ENCODE results near the gene HEXB. TPM values are rescaled to one million over a fixed set of nuclear protein-coding genes. Genes with fewer than 3 reads are reported as not detected.
A peak's percentile ranks its signal among the peaks of the same experiment; 100 is the strongest.

Gene HEXB
- total and polyA plus RNA-seq, 9 of the 15 experiments (the other 6 are each of a cell fraction or from before 2014, with no cell fraction given): 22.9 to 158 (median 108) TPM

DNA sequence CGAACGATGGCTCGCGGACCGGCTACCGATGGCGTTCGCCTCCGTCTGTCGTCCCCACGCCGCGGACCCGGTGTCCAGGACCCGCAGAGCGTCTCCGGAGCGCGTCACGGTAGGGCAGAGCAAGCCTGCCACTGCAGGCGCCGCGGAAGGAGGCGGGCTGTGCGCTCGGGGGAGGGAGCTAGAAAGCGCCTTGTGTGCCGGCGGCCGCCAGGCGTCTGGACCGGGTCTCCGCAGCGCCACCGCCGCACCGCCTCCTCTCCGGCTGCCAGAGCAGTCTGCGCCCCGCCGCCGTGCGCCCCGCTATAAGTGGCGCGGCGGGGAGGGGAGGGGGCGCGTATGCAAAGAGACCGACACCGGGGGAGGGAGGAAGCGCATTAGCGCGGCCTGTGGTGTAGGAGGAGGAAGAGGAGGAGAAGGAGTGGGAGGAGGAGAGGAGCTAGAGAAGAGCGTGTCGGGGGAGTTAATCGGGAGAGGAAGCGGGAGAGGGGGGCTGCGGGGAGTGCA is 44.5 kb upstream of the HEXB start, which contains the start of gene ENC1 (continued):
- TF ChIP-seq, protein P1, sequence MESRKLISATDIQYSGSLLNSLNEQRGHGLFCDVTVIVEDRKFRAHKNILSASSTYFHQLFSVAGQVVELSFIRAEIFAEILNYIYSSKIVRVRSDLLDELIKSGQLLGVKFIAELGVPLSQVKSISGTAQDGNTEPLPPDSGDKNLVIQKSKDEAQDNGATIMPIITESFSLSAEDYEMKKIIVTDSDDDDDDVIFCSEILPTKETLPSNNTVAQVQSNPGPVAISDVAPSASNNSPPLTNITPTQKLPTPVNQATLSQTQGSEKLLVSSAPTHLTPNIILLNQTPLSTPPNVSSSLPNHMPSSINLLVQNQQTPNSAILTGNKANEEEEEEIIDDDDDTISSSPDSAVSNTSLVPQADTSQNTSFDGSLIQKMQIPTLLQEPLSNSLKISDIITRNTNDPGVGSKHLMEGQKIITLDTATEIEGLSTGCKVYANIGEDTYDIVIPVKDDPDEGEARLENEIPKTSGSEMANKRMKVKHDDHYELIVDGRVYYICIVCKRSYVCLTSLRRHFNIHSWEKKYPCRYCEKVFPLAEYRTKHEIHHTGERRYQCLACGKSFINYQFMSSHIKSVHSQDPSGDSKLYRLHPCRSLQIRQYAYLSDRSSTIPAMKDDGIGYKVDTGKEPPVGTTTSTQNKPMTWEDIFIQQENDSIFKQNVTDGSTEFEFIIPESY (CRISPR knock-in tag; IDR thresholded peaks at IDR 0.05): peak; percentile 72
- TF ChIP-seq BCOR (IDR thresholded peaks at IDR 0.05): peak; percentile 35; the same call in 1 of the 2 replicates
- no peak for TF ChIP-seq ASH1L (IDR thresholded peaks at IDR 0.05; ENCODE audit: borderline replicate concordance, low read depth, partially characterized antibody)
- peak; percentile 23; the same call in 1 of the 2 replicates for TF ChIP-seq MYNN (IDR thresholded peaks at IDR 0.05)
- TF ChIP-seq MYNN (CRISPR knock-in tag; IDR thresholded peaks at IDR 0.05): no peak
- TF ChIP-seq ZNF12 (CRISPR knock-in tag; IDR thresholded peaks at IDR 0.05): no peak
- TF ChIP-seq DMBX1 (CRISPR knock-in tag; IDR thresholded peaks at IDR 0.05; ENCODE audit: borderline replicate concordance): no peak
- TF ChIP-seq ELF1 (tag; IDR thresholded peaks at IDR 0.05): no peak
- no peak for TF ChIP-seq ZNF668 (CRISPR knock-in tag; IDR thresholded peaks at IDR 0.05)
- TF ChIP-seq CCNT2 (IDR thresholded peaks at IDR 0.05; ENCODE audit: borderline replicate concordance, extremely low read depth, insufficient read length, low read depth, low read length): peak; percentile 51
- TF ChIP-seq, protein P2, sequence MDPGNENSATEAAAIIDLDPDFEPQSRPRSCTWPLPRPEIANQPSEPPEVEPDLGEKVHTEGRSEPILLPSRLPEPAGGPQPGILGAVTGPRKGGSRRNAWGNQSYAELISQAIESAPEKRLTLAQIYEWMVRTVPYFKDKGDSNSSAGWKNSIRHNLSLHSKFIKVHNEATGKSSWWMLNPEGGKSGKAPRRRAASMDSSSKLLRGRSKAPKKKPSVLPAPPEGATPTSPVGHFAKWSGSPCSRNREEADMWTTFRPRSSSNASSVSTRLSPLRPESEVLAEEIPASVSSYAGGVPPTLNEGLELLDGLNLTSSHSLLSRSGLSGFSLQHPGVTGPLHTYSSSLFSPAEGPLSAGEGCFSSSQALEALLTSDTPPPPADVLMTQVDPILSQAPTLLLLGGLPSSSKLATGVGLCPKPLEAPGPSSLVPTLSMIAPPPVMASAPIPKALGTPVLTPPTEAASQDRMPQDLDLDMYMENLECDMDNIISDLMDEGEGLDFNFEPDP (CRISPR knock-in tag; IDR thresholded peaks at IDR 0.05): no peak
- no peak for TF ChIP-seq KLF1 (tag; IDR thresholded peaks at IDR 0.05)
- TF ChIP-seq ZNF41 (CRISPR knock-in tag; conservative IDR thresholded peaks at IDR 0.05): no peak
- TF ChIP-seq HNRNPLL (IDR thresholded peaks at IDR 0.05; ENCODE audit: low read depth, low read length, poor library complexity, severe bottlenecking): peak; percentile 82
- TF ChIP-seq KAT8 (IDR thresholded peaks at IDR 0.05; ENCODE audit: low read depth): no peak
- no peak for TF ChIP-seq SMARCB1 (IDR thresholded peaks at IDR 0.05; ENCODE audit: insufficient read length, low read depth)
- no peak for TF ChIP-seq PURB (CRISPR knock-in tag; IDR thresholded peaks at IDR 0.05; ENCODE audit: low read depth)
- TF ChIP-seq HLTF (IDR thresholded peaks at IDR 0.05): no peak
- TF ChIP-seq DNMT1 (IDR thresholded peaks at IDR 0.05): no peak
- no peak for TF ChIP-seq PHB2 (IDR thresholded peaks at IDR 0.05; ENCODE audit: low read depth)
- TF ChIP-seq ETS2 (tag; IDR thresholded peaks at IDR 0.05; ENCODE audit: borderline replicate concordance, poor library complexity, severe bottlenecking): no peak
- TF ChIP-seq ZNF695 (CRISPR knock-in tag; IDR thresholded peaks at IDR 0.05): no peak
- no peak for TF ChIP-seq ZKSCAN3 (CRISPR knock-in tag; IDR thresholded peaks at IDR 0.05)
- TF ChIP-seq ZNF263 (CRISPR knock-in tag; IDR thresholded peaks at IDR 0.05; ENCODE audit: borderline replicate concordance): peak; percentile 87
- TF ChIP-seq, protein P3, sequence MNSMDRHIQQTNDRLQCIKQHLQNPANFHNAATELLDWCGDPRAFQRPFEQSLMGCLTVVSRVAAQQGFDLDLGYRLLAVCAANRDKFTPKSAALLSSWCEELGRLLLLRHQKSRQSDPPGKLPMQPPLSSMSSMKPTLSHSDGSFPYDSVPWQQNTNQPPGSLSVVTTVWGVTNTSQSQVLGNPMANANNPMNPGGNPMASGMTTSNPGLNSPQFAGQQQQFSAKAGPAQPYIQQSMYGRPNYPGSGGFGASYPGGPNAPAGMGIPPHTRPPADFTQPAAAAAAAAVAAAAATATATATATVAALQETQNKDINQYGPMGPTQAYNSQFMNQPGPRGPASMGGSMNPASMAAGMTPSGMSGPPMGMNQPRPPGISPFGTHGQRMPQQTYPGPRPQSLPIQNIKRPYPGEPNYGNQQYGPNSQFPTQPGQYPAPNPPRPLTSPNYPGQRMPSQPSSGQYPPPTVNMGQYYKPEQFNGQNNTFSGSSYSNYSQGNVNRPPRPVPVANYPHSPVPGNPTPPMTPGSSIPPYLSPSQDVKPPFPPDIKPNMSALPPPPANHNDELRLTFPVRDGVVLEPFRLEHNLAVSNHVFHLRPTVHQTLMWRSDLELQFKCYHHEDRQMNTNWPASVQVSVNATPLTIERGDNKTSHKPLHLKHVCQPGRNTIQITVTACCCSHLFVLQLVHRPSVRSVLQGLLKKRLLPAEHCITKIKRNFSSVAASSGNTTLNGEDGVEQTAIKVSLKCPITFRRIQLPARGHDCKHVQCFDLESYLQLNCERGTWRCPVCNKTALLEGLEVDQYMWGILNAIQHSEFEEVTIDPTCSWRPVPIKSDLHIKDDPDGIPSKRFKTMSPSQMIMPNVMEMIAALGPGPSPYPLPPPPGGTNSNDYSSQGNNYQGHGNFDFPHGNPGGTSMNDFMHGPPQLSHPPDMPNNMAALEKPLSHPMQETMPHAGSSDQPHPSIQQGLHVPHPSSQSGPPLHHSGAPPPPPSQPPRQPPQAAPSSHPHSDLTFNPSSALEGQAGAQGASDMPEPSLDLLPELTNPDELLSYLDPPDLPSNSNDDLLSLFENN (IDR thresholded peaks at IDR 0.05; ENCODE audit: low read depth in 2 of 2, low read length in 2 of 2): no peak
